A549 treated with CpdA at 1 μM for 4 hours (cell line): ENCODE data around the gene CD207. TPM values are rescaled to one million over a fixed set of nuclear protein-coding genes. Genes with fewer than 3 reads are reported as not detected.

Experiments used
- total RNA-seq: library from RNA; stranded (reverse); fragments of 200-300 nt; extraction: Qiagen RNA extraction; gene quantifications from 5 replicates; pipeline ENCODE4 v1.2.3, GENCODE V29; 2022; ENCODE audit warnings: low read depth

Gene CD207
- not detected in 5 replicates for total RNA-seq

DNA sequence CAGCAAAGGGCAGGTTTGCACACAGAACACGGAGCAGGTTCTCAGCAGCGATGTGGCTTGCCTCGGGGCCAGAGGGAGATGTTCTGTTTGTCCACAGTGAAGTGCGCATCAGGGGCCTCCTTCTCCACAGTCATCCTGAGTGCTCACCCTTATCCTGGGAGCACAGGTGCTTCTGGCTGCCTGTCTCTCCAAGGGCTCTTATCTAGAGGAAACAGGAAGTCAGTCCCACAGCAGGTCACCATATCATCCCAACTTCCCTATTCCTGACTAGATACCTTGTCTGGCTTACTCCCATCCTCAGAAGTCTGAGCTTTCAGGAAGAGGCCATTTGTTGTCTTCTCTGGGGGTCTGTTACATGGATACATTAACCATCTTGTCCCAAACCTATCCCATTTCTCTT, at the start of gene CD207:
TSS of gene CD207 (minus strand) at position 174 of the 400 bp plus-strand sequence. CDS start at position 134, 40 bp downstream.

GRCh38 chr2:70820499-70820898, 15.1 kb downstream of the CD207 start, which contains the start of gene CLEC4F:
Gene CLEC4F, minus strand, starts transcription at chr2:70820599. Its CDS starts 76 bp downstream, at chr2:70820523.

DNA sequence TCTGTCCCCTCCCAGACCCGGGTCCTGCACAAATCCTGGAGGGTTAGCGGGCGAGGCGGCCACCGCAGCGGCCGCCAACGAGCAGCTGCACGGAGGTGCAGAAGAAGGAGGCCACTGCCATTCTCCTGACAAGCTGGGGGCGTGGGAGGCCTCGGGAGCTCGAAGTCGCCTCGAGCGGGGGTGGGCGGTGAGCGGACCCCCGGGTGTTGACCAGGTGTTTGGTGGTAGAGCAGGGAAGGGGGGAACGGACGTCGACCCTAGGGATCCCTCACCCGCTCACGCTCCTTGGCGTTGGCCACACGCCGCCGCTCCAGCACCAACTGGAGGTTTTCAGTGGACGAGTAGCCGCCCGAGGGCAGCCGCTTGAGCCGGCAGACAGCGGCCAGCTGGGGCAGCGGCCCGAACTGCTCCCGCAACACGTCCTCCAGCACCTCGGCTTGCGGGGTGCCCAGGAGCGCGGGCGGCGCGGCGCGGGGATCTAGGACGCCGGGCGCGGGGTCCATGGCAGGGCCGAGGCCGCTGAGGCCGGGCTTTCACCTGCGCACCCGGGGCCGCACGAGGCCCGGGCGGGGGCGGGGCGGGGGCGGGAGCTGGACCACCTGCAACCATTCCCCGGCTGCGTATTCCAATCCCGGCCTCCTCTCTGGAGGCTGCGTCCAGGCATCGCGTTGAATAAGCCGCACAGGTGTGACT, 45.3 kb downstream of the CD207 start, which contains the start of gene FIGLA:
TSS of gene FIGLA (minus strand) at position 508 of the 693 bp plus-strand sequence. CDS start at position 503, 5 bp downstream.

Other genes starting within 250 kb of the CD207 start
- 17.7 to 27.3 TPM (median 22.9 TPM) in 5 replicates for gene ADD2, start 67.6 kb downstream of the CD207 start, total RNA-seq
- not detected in 5 replicates for gene FIGLA, start 45.2 kb downstream of the CD207 start, total RNA-seq
- gene CLEC4F, start 15.2 kb downstream of the CD207 start, total RNA-seq, result not detected in 5 replicates
- gene VAX2, start 64.8 kb upstream of the CD207 start, total RNA-seq, result 3.8 to 5.6 TPM (median 4.9 TPM) in 5 replicates
- gene ATP6V1B1, start 100.1 kb upstream of the CD207 start, total RNA-seq, result 1.5 to 2.5 TPM (median 2.4 TPM) in 4 of 5 replicates, not detected in the other
- 0.10 to 0.11 TPM in 2 of 5 replicates, not detected in the others for gene ANKRD53, start 142.8 kb upstream of the CD207 start, total RNA-seq
- 73.8 to 86.9 TPM (median 84.3 TPM) in 5 replicates for gene TEX261, start 159.1 kb upstream of the CD207 start, total RNA-seq
- 57.4 to 85.0 TPM (median 78.0 TPM) in 5 replicates for gene NAGK, start 232.8 kb upstream of the CD207 start, total RNA-seq